ENCODE data around the gene ACTG1. TPM values are rescaled to one million over a fixed set of nuclear protein-coding genes. Genes with fewer than 3 reads are reported as not detected.

ACTG1 gene
- total RNA-seq, 1 experiment from 2014 or later = 4,160 TPM

- Histone ChIP-seq H4K91ac (ENCODE audit: insufficient read length, low read depth, low read length) (no peak overlapping the region), H3K9ac (ENCODE audit: extremely low read depth, insufficient read length, low read length) (no peak overlapping the region), H2BK5ac (ENCODE audit: insufficient read length, low read length) (no peak overlapping the region), H3K9me3 (ENCODE audit: control insufficient read depth, low read depth, low read length) (no peaks in the 10 kb centered on the region), H3K4me1 (ENCODE audit: insufficient read depth, low read length) (no peaks in the 10 kb centered on the region), H2BK120ac (ENCODE audit: low read depth, low read length, poor library complexity, severe bottlenecking) (no peak overlapping the region), H3K14ac (ENCODE audit: insufficient read depth, low read length) (no peak overlapping the region), H2AK5ac (ENCODE audit: insufficient read length, low read length) (no peak overlapping the region), H2BK12ac (ENCODE audit: insufficient read length, low read depth, low read length) (no peak overlapping the region), H3K23me2 (ENCODE audit: insufficient read length, low read depth, low read length, poor library complexity, severe bottlenecking) (peaks cover 3% of the 10 kb centered on the region), H2BK15ac (ENCODE audit: low read depth, low read length) (no peak overlapping the region), H4K5ac (ENCODE audit: insufficient read length, low read depth, low read length) (no peak overlapping the region), H2AFZ (ENCODE audit: low read length) (no peak overlapping the region), H4K8ac (replicated peaks; ENCODE audit: insufficient read length, low read depth, low read length) (no peak overlapping the region), H3K79me1 (ENCODE audit: insufficient read depth, low read depth, low read length, poor library complexity, severe bottlenecking) (no peaks in the 10 kb centered on the region), H2BK20ac (ENCODE audit: low read depth, low read length, poor library complexity, severe bottlenecking) (no peak overlapping the region), H3T11ph (ENCODE audit: low read length) (no peak overlapping the region), H3K56ac (ENCODE audit: insufficient read length, low read depth, low read length) (no peak overlapping the region), H3K23ac (ENCODE audit: insufficient read length, low read depth, low read length) (no peak overlapping the region), H3K18ac (ENCODE audit: insufficient read length, low read depth, low read length) (no peak overlapping the region), H3K79me2 (ENCODE audit: insufficient read depth, low read length) (no peaks in the 10 kb centered on the region), H3K27ac (ENCODE audit: insufficient read length, low read depth, low read length) (no peak overlapping the region), H4K20me1 (ENCODE audit: control insufficient read depth, insufficient read depth, insufficient read length) (no peaks in the 10 kb centered on the region), H3K4ac (ENCODE audit: low read depth, low read length) (no peak overlapping the region), H3K27me3 (ENCODE audit: insufficient read depth, low read length) (no peaks in the 10 kb centered on the region), H3K4me2 (ENCODE audit: insufficient read depth, insufficient read length, low read length) (no peak overlapping the region)
- Mint-ChIP-seq H3K27ac (no peak overlapping the region; a peak in 1 of 7 replicates), H3K36me3 (ENCODE audit: insufficient read depth in 1 of 3, low read depth in 3 of 3) (no peaks in the 10 kb centered on the region; a peak in 2 of 7 replicates), H3K9me3 (no peaks in the 10 kb centered on the region), H3K4me1 (peaks cover 0 to 8% of the 10 kb centered on the region in 2 experiments; a peak in 1 of 4 replicates), H3K4me3 (no peak overlapping the region), H3K27me3 (ENCODE audit: low read depth) (peaks cover 6% of the 10 kb centered on the region)
- TF ChIP-seq CTCF (conservative IDR thresholded peaks at IDR 0.05) = no peak
- no CpG with 5 or more reads among the region's 18 CpGs for WGBS (ENCODE audit: extremely low coverage, insufficient read length, low lambda C conversion rate)
- DNase-seq = no peak
Measured at GRCh38 chr17:81468770-81469121, 43.9 kb downstream of the ACTG1 start.

Measured in H9 (cell line).